Measurements from ENCODE around the gene CDYL2.
"Not testable (repeated sequence)": the region's sequence is repeated elsewhere in the genome, so short reads cannot be mapped to it uniquely, and the experiment has no call there.

CDYL2 gene

GRCh38 chr16:80666378-80667250 is 137.8 kb downstream of the CDYL2 start:
- no peak for DNase-seq

GRCh38 chr16:80665356-80665755 is 139.0 kb downstream of the CDYL2 start:
- no peak for DNase-seq

- DNase-seq = no peak
These were observed 139.6 kb downstream of the CDYL2 start for GRCh38 chr16:80664786-80665185.

- DNase-seq = no peak
These were observed 140.2 kb downstream of the CDYL2 start for GRCh38 chr16:80664226-80664625.

- DNase-seq = no peak
These were observed 141.3 kb downstream of the CDYL2 start for GRCh38 chr16:80663078-80663477.

GRCh38 chr16:80659865-80660264 is 144.5 kb downstream of the CDYL2 start:
- no peak for DNase-seq

GRCh38 chr16:80656711-80657150 is 147.7 kb downstream of the CDYL2 start:
- DNase-seq = no peak

GRCh38 chr16:80656161-80656560 is 148.2 kb downstream of the CDYL2 start:
- no peak for DNase-seq

GRCh38 chr16:80655751-80656150 is 148.6 kb downstream of the CDYL2 start:
- no peak for DNase-seq

GRCh38 chr16:80654094-80654862 is 150.1 kb downstream of the CDYL2 start:
- no peak for DNase-seq

GRCh38 chr16:80652441-80652840 is 152.0 kb downstream of the CDYL2 start:
- DNase-seq = no peak

GRCh38 chr16:80650281-80650680 is 154.1 kb downstream of the CDYL2 start:
- not testable (repeated sequence) for DNase-seq

- DNase-seq = no peak
These were observed 164.1 kb downstream of the CDYL2 start for GRCh38 chr16:80640316-80640715.

- no peak for DNase-seq
These were observed 164.8 kb downstream of the CDYL2 start for GRCh38 chr16:80639636-80640035.

- DNase-seq = no peak
These were observed 166.8 kb downstream of the CDYL2 start for GRCh38 chr16:80637621-80638020.

GRCh38 chr16:80631581-80631980 is 172.8 kb downstream of the CDYL2 start:
- DNase-seq = no peak

GRCh38 chr16:80628254-80628653 is 176.1 kb downstream of the CDYL2 start:
- no peak for DNase-seq

- DNase-seq = no peak
These were observed 177.3 kb downstream of the CDYL2 start for GRCh38 chr16:80627108-80627507.

GRCh38 chr16:80623376-80623775 is 181.0 kb downstream of the CDYL2 start:
- no peak for DNase-seq

- DNase-seq = no peak
These were observed 182.4 kb downstream of the CDYL2 start for GRCh38 chr16:80622007-80622406.

GRCh38 chr16:80620736-80621605 is 183.4 kb downstream of the CDYL2 start:
- DNase-seq = no peak

GRCh38 chr16:80619824-80620223 is 184.6 kb downstream of the CDYL2 start:
- no peak for DNase-seq

All from NCI-H187 treated with DMSO at 0.1 percent for 48 hours (cell line).